SK-N-SH treated with all-trans-retinoic acid at 6 μM for 48 hours (cell line): ENCODE measurements around the gene KCNG2.

Experiments used
- ARNTL ChIP-seq: fragments of 450-650 bp; formaldehyde crosslinking; IDR thresholded peaks from 2 replicates; pipeline ENCODE4 v1.5.0; 2020; ENCODE audit warnings: low read depth, mild to moderate bottlenecking, moderate library complexity, borderline replicate concordance
- CREB5 ChIP-seq: fragments of 250-450 bp; sonication (Bioruptor Pico); IDR thresholded peaks from 2 replicates; pipeline ENCODE4 v1.5.1; 2020; ENCODE audit warnings: low read depth, mild to moderate bottlenecking, moderate library complexity
- CSRNP3 ChIP-seq: fragments of 250-450 bp; sonication (Bioruptor Pico); IDR thresholded peaks from 2 replicates; pipeline ENCODE4 v1.5.1; 2021; ENCODE audit warnings: mild to moderate bottlenecking, moderate library complexity
- ESRRG ChIP-seq: fragments of 250-450 bp; sonication (Bioruptor Pico); IDR thresholded peaks from 2 replicates; pipeline ENCODE4 v1.6.1; 2021; ENCODE audit warnings: mild to moderate bottlenecking
- GLIS3 ChIP-seq: fragments of 250-450 bp; sonication (Bioruptor Pico); IDR thresholded peaks from 2 replicates; pipeline ENCODE4 v1.5.0; 2020; ENCODE audit warnings: mild to moderate bottlenecking, moderate library complexity
- ISL1 ChIP-seq: fragments of 250-450 bp; sonication (Bioruptor Pico); IDR thresholded peaks from 2 replicates; pipeline ENCODE4 v2.1.2; 2022; ENCODE audit warnings: mild to moderate bottlenecking, moderate library complexity
- PATZ1 ChIP-seq: fragments of 250-450 bp; sonication (Bioruptor Pico); IDR thresholded peaks from 2 replicates; pipeline ENCODE4 v1.8.0; 2020; ENCODE audit warnings: mild to moderate bottlenecking, moderate library complexity, borderline replicate concordance
- PPARA ChIP-seq: fragments of 250-450 bp; sonication (Bioruptor Pico); IDR thresholded peaks from 2 replicates; pipeline ENCODE4 v1.5.0; 2020; ENCODE audit warnings: mild to moderate bottlenecking, borderline replicate concordance
- RARB ChIP-seq: fragments of 250-450 bp; sonication (Bioruptor Pico); IDR thresholded peaks from 2 replicates; pipeline ENCODE4 v1.8.0; 2021; ENCODE audit warnings: mild to moderate bottlenecking, moderate library complexity
- SNAI2 ChIP-seq: fragments of 250-450 bp; sonication (Bioruptor Pico); IDR thresholded peaks from 2 replicates; pipeline ENCODE4 v1.5.0; 2020; ENCODE audit warnings: mild to moderate bottlenecking, moderate library complexity
- TOX ChIP-seq: fragments of 250-450 bp; sonication (Bioruptor Pico); IDR thresholded peaks from 2 replicates; pipeline ENCODE4 v1.8.0; 2021; ENCODE audit warnings: mild to moderate bottlenecking, moderate library complexity, borderline replicate concordance
- ZFP3 ChIP-seq: fragments of 250-450 bp; sonication (Bioruptor Pico); IDR thresholded peaks from 2 replicates; pipeline ENCODE4 v1.5.0; 2020; ENCODE audit warnings: mild to moderate bottlenecking, moderate library complexity
- ZFP30 ChIP-seq: fragments of 450-650 bp; formaldehyde crosslinking; IDR thresholded peaks from 2 replicates; pipeline ENCODE4 v1.5.0; 2022; ENCODE audit warnings: mild to moderate bottlenecking, moderate library complexity
- ZNF8 ChIP-seq: fragments of 450-650 bp; formaldehyde crosslinking; IDR thresholded peaks from 2 replicates; pipeline ENCODE4 v1.5.0; 2020; ENCODE audit warnings: mild to moderate bottlenecking, moderate library complexity

DNA sequence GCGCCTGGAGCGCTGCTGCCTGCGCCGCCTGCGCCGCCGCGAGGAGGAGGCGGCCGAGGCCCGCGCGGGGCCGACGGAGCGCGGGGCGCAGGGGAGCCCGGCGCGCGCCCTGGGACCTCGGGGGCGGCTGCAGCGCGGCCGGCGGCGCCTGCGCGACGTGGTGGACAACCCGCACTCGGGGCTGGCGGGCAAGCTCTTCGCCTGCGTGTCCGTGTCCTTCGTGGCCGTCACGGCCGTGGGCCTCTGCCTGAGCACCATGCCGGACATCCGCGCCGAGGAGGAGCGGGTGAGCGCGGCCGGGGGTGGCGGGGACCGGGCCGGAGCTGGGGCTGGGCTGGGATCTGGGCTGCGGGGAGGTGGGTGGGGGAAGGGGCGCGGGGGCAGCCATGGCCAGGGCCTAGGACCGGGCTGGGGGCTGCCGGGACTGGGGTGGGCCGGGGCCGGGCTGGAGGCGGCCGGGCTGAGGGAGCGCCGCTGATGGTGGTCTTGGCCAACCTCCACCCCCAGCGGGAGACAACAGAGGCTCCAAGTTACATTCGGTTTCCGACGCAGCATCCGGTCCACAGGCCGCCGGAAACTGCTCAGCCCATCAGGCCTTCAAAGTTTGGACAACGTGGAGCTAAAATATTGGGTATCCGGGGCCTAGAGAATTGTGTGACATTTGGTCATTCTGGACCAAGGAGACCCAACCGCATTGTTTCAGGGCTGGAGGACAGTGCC lies 66.4 kb downstream of the KCNG2 start:
- TF ChIP-seq CREB5 (no peak), TOX (CRISPR knock-in tag) (no peak), PATZ1 (CRISPR knock-in tag) (no peak), ARNTL (CRISPR knock-in tag) (no peak), RARB (CRISPR knock-in tag) (no peak), ISL1 (no peak), ZFP30 (CRISPR knock-in tag) (no peak), GLIS3 (CRISPR knock-in tag) (no peak), CSRNP3 (CRISPR knock-in tag) (no peak), PPARA (CRISPR knock-in tag) (no peak), ESRRG (CRISPR knock-in tag) (no peak), ZFP3 (CRISPR knock-in tag) (no peak), SNAI2 (CRISPR knock-in tag) (no peak), ZNF8 (CRISPR knock-in tag) (no peak)
